ENCODE results near the gene NME4. TPM values are rescaled to one million over a fixed set of nuclear protein-coding genes. Genes with fewer than 3 reads are reported as not detected.
A peak's percentile ranks its signal among the peaks of the same experiment; 100 is the strongest.

NME4 gene
- total and polyA plus RNA-seq, 9 donors: 48.8 to 133 (median 93.4) TPM

DNA sequence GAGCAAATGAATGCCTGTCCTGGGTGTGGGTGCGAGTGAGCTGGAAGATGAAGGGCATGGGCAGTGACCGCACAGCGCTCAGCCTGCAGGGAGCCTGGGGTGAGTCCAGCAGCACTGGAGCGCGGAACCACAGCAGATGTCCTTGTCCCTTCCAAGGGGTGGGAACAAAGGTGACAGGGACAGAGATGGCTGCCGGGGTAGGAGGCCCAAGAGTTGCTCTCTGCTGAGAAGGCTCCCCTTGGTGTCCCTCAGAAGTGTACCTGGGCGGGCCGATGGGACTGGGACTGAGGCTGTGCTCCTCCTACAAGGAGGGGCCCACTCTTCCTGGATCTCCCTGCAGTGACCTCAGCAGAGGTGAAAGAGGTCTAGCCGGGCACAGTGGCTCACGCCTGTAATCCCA is 7.6 kb upstream of the NME4 start:
- 79 to 91% (median 89%) methylated on average over 10 of the region's 10 CpGs for WGBS, 3 donors
- no peak overlapping the region for H3K27ac ChIP-seq
- no peaks in the 10 kb centered on the region for H3K36me3 ChIP-seq
- TF ChIP-seq POLR2A (IDR thresholded peaks at IDR 0.05) (no peak), CTCF (IDR thresholded peaks at IDR 0.05) (no peak), EP300 (IDR thresholded peaks at IDR 0.05) (no peak)
- H3K9me3 ChIP-seq: no peaks in the 10 kb centered on the region
- no peaks in the 10 kb centered on the region for H3K27me3 ChIP-seq
- DNase-seq: no peak
- intact Hi-C loops (cut with DNase I): loop anchor here in 2 of 4 donors (10.0 kb wide), 2 partner anchors 265 to 275 kb away; partner anchors contain the start of gene RHOT2 (in 1 of the 2)
- H3K4me3 ChIP-seq: no peak overlapping the region
- no peaks in the 10 kb centered on the region for H3K4me1 ChIP-seq (ENCODE audit: insufficient read depth)

GRCh38 chr16:391885-392335 is 5.1 kb upstream of the NME4 start:
- Histone ChIP-seq H3K27ac (no peak overlapping the region), H3K4me3 (no peak overlapping the region), H3K36me3 (no peaks in the 10 kb centered on the region), H3K4me1 (ENCODE audit: insufficient read depth) (no peaks in the 10 kb centered on the region), H3K27me3 (no peaks in the 10 kb centered on the region), H3K9me3 (no peaks in the 10 kb centered on the region)
- TF ChIP-seq CTCF (IDR thresholded peaks at IDR 0.05) (peak in 1 of 3 donors; percentile 52), POLR2A (IDR thresholded peaks at IDR 0.05) (no peak)
- 71 to 76% (median 74%) methylated on average over 7 of the region's 7 CpGs for WGBS, 3 donors
- peak in 3 of 5 donors; percentile 60 to 73 (median 66) for DNase-seq
- intact Hi-C loops (cut with DNase I): no loop called here

- Histone ChIP-seq H3K4me1 (ENCODE audit: insufficient read depth) (no peaks in the 10 kb centered on the region), H3K36me3 (no peaks in the 10 kb centered on the region), H3K4me3 (no peak overlapping the region), H3K27ac (no peak overlapping the region), H3K27me3 (no peaks in the 10 kb centered on the region), H3K9me3 (no peaks in the 10 kb centered on the region)
- intact Hi-C loops (cut with DNase I): no loop called here
- TF ChIP-seq POLR2A (IDR thresholded peaks at IDR 0.05): no peak
- no peak for TF ChIP-seq EP300 (IDR thresholded peaks at IDR 0.05)
- TF ChIP-seq CTCF (IDR thresholded peaks at IDR 0.05): no peak
- WGBS, 3 donors: 86 to 96% (median 94%) methylated on average over 7 of the region's 7 CpGs
- DNase-seq: no peak
Measured at GRCh38 chr16:392450-393030, 4.5 kb upstream of the NME4 start.

GRCh38 chr16:396199-396598 is 800 bp upstream of the NME4 start:
- Histone ChIP-seq H3K9me3 (no peaks in the 10 kb centered on the region), H3K27ac (peak overlapping the region; percentile 83 to 91), H3K4me1 (ENCODE audit: insufficient read depth) (peaks cover 3% of the 10 kb centered on the region), H3K27me3 (no peaks in the 10 kb centered on the region), H3K36me3 (no peaks in the 10 kb centered on the region), H3K4me3 (no peak overlapping the region)
- intact Hi-C loops (cut with DNase I): no loop called here
- 13 to 21% (median 15%) methylated on average over 3 of the region's 3 CpGs for WGBS, 3 donors
- no peak for DNase-seq
- TF ChIP-seq EP300 (IDR thresholded peaks at IDR 0.05) (no peak), CTCF (IDR thresholded peaks at IDR 0.05) (no peak), POLR2A (IDR thresholded peaks at IDR 0.05) (no peak)
